ENCODE measurements around the gene HS2ST1. TPM values are rescaled to one million over a fixed set of nuclear protein-coding genes. Genes with fewer than 3 reads are reported as not detected.

The HS2ST1 gene
- total RNA-seq, 1 experiment from 2014 or later: 54.0 TPM

DNA sequence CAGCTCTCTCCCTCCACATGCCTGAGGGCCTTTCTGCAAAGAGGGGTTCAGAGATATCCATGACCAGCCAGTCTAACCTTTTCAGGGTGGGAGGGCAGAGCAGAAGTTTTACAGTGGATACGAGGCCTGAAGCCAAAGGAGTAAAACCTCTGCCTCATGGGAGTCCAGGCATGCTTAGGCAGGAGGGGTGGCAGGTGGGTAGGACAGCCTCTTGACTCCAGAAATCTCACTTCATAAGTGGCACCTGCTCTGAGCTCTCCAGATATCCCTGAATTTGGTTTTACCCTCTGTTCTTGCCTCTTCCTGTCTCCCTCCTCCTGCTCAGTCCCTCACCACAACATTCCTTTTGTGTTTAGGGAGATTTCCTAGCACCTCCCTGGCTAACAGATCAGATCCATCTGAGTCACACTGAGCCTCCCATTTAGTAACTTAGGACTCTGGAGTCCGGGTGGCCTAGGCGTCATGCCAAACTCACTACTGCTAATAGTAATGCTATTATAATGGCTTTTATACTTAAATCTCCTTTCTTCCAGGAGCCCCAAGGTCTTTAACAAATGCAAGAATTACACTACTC lies 201.0 kb downstream of the HS2ST1 start:
- Mint-ChIP-seq H3K9me3 (ENCODE audit: low read depth, unreplicated experiment) (no peaks in the 10 kb centered on the region), H3K27me3 (ENCODE audit: unreplicated experiment) (no peaks in the 10 kb centered on the region), H3K36me3 (ENCODE audit: insufficient read depth, unreplicated experiment) (no peaks in the 10 kb centered on the region), H3K4me3 (ENCODE audit: low read depth, unreplicated experiment) (no peak overlapping the region), H3K4me1 (ENCODE audit: low read depth, unreplicated experiment) (peaks cover 32% of the 10 kb centered on the region), H3K27ac (ENCODE audit: unreplicated experiment) (no peak overlapping the region)
- TF ChIP-seq, protein P1, sequence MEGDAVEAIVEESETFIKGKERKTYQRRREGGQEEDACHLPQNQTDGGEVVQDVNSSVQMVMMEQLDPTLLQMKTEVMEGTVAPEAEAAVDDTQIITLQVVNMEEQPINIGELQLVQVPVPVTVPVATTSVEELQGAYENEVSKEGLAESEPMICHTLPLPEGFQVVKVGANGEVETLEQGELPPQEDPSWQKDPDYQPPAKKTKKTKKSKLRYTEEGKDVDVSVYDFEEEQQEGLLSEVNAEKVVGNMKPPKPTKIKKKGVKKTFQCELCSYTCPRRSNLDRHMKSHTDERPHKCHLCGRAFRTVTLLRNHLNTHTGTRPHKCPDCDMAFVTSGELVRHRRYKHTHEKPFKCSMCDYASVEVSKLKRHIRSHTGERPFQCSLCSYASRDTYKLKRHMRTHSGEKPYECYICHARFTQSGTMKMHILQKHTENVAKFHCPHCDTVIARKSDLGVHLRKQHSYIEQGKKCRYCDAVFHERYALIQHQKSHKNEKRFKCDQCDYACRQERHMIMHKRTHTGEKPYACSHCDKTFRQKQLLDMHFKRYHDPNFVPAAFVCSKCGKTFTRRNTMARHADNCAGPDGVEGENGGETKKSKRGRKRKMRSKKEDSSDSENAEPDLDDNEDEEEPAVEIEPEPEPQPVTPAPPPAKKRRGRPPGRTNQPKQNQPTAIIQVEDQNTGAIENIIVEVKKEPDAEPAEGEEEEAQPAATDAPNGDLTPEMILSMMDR (IDR thresholded peaks at IDR 0.05; ENCODE audit: unreplicated experiment): no peak
- no peak for DNase-seq
- CTCF ChIA-PET: no interaction called here
- BruUV-seq (replicated peaks): no TSS peak
- intact Hi-C loops (cut with micrococcal nuclease; ENCODE audit: unreplicated experiment): no loop called here

DNA sequence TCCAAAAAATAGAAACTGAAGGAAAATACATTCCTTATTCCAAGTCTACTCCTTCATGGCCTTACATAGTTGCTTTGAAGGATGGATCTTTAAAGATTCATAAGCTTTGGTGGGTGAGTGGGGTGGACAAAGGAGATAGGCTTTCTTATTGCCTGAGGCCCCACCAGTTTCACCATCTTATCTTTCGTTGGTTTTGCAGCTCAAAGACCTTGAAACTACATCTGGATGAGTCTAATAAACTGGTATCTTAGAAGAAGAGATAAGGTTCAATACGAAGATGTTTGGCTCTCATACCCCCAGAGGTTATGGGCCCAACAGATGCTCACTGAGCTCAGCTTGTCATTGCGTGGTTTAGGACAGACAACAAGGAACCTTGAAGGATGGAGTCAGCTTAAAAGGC lies 201.5 kb downstream of the HS2ST1 start:
- no peak for DNase-seq
- no peaks in the 10 kb centered on the region for H3K9me3 Mint-ChIP-seq (ENCODE audit: low read depth, unreplicated experiment)
- intact Hi-C loops (cut with micrococcal nuclease; ENCODE audit: unreplicated experiment): no loop called here
- H3K27ac Mint-ChIP-seq (ENCODE audit: unreplicated experiment): no peak overlapping the region
- TF ChIP-seq, protein P1 (IDR thresholded peaks at IDR 0.05; ENCODE audit: unreplicated experiment): no peak
- CTCF ChIA-PET: no interaction called here
- no peak overlapping the region for H3K4me3 Mint-ChIP-seq (ENCODE audit: low read depth, unreplicated experiment)
- H3K4me1 Mint-ChIP-seq (ENCODE audit: low read depth, unreplicated experiment): peaks cover 32% of the 10 kb centered on the region
- no peaks in the 10 kb centered on the region for H3K27me3 Mint-ChIP-seq (ENCODE audit: unreplicated experiment)
- BruUV-seq (replicated peaks): no TSS peak
- H3K36me3 Mint-ChIP-seq (ENCODE audit: insufficient read depth, unreplicated experiment): peaks cover 4% of the 10 kb centered on the region

GRCh38 chr1:87117761-87118368 lies 203.4 kb downstream of the HS2ST1 start:
- TF ChIP-seq, protein P1 (IDR thresholded peaks at IDR 0.05; ENCODE audit: unreplicated experiment): no peak
- no peaks in the 10 kb centered on the region for H3K9me3 Mint-ChIP-seq (ENCODE audit: low read depth, unreplicated experiment)

GRCh38 chr1:87119541-87120140 lies 205.2 kb downstream of the HS2ST1 start:
- H3K4me1 Mint-ChIP-seq (ENCODE audit: low read depth, unreplicated experiment): peaks cover 32% of the 10 kb centered on the region
- CTCF ChIA-PET: no interaction called here
- H3K27me3 Mint-ChIP-seq (ENCODE audit: unreplicated experiment): no peaks in the 10 kb centered on the region
- peaks cover 5% of the 10 kb centered on the region for H3K36me3 Mint-ChIP-seq (ENCODE audit: insufficient read depth, unreplicated experiment)
- no peak overlapping the region for H3K4me3 Mint-ChIP-seq (ENCODE audit: low read depth, unreplicated experiment)
- TF ChIP-seq, protein P1 (IDR thresholded peaks at IDR 0.05; ENCODE audit: unreplicated experiment): no peak
- no peaks in the 10 kb centered on the region for H3K9me3 Mint-ChIP-seq (ENCODE audit: low read depth, unreplicated experiment)
- intact Hi-C loops (cut with micrococcal nuclease; ENCODE audit: unreplicated experiment): no loop called here
- no TSS peak for BruUV-seq (replicated peaks)
- H3K27ac Mint-ChIP-seq (ENCODE audit: unreplicated experiment): no peak overlapping the region
- DNase-seq: no peak

More at GRCh38 chr1:87117761-87118368, 203.4 kb downstream of the HS2ST1 start:
- Mint-ChIP-seq H3K4me1 (ENCODE audit: low read depth, unreplicated experiment) (peaks cover 32% of the 10 kb centered on the region), H3K27ac (ENCODE audit: unreplicated experiment) (peak overlapping the region; percentile 39), H3K36me3 (ENCODE audit: insufficient read depth, unreplicated experiment) (peaks cover 5% of the 10 kb centered on the region), H3K4me3 (ENCODE audit: low read depth, unreplicated experiment) (no peak overlapping the region), H3K27me3 (ENCODE audit: unreplicated experiment) (no peaks in the 10 kb centered on the region)
- CTCF ChIA-PET: interaction anchor here (0.6 to 1.2 kb wide), 4 partner anchors 14 to 244 kb away, joined by 3 to 6 read pairs (median 3); no protein-coding TSS in a partner anchor
- DNase-seq: no peak
- intact Hi-C loops (cut with micrococcal nuclease; ENCODE audit: unreplicated experiment): no loop called here
- no TSS peak for BruUV-seq (replicated peaks)

Data from Calu3 (cell line).